ENCODE data around the gene CD4.

CD4 gene

DNA sequence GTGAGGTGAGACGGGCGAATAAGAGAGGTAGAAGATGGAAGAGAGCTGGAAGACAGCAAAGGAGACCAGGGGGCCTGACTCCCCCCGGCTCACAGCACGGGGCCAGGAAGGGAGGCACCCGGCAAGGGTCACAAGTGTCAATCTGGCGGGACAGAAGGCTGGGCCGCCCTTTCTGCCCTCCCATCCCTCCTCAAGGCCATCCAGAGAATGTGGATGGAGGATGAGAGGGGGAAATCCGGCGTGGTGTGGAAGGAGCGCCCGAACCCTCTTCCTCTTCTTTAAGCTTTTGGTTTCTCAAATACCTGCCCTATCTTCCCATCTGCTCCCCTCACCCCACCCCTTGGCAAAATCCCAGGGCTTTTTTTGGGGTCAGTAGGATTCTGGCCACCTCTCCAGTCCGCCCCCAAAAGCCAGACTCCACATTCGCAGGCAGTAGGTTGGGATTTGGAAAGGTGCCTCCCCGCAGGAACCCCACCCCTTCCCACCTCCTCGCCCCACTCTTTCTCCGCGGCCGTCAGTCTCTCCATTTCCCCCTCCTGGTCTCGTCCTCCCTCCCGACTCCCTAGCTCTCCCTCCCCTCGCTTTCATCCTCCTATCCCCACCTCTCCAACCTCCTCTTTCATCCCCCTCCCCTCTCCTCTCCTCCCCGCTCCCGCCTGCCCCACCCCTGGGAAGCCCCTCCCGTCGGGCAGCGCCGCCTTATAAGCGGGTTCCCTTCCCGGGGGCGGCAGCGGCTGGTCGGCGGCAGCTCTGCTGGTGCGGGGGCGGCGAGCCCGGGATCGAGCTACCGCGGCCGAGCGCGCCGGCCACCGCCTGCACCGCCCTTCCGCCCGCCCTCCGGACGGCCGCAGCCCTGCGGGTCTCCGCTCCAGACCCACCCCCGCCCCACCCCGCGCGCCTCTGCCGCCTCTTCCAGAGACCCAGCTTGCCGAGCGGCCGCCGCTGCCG, 23.4 kb upstream of the CD4 start, which contains the start of gene PTMS (continued):
- no peak for TF ChIP-seq ZNF521 (tag by site-specific recombination; IDR thresholded peaks at IDR 0.05)
- TF ChIP-seq, protein P1, sequence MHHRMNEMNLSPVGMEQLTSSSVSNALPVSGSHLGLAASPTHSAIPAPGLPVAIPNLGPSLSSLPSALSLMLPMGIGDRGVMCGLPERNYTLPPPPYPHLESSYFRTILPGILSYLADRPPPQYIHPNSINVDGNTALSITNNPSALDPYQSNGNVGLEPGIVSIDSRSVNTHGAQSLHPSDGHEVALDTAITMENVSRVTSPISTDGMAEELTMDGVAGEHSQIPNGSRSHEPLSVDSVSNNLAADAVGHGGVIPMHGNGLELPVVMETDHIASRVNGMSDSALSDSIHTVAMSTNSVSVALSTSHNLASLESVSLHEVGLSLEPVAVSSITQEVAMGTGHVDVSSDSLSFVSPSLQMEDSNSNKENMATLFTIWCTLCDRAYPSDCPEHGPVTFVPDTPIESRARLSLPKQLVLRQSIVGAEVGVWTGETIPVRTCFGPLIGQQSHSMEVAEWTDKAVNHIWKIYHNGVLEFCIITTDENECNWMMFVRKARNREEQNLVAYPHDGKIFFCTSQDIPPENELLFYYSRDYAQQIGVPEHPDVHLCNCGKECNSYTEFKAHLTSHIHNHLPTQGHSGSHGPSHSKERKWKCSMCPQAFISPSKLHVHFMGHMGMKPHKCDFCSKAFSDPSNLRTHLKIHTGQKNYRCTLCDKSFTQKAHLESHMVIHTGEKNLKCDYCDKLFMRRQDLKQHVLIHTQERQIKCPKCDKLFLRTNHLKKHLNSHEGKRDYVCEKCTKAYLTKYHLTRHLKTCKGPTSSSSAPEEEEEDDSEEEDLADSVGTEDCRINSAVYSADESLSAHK (tag by site-specific recombination; IDR thresholded peaks at IDR 0.05): peak; percentile 41; the same call in 1 of the 2 replicates

DNA sequence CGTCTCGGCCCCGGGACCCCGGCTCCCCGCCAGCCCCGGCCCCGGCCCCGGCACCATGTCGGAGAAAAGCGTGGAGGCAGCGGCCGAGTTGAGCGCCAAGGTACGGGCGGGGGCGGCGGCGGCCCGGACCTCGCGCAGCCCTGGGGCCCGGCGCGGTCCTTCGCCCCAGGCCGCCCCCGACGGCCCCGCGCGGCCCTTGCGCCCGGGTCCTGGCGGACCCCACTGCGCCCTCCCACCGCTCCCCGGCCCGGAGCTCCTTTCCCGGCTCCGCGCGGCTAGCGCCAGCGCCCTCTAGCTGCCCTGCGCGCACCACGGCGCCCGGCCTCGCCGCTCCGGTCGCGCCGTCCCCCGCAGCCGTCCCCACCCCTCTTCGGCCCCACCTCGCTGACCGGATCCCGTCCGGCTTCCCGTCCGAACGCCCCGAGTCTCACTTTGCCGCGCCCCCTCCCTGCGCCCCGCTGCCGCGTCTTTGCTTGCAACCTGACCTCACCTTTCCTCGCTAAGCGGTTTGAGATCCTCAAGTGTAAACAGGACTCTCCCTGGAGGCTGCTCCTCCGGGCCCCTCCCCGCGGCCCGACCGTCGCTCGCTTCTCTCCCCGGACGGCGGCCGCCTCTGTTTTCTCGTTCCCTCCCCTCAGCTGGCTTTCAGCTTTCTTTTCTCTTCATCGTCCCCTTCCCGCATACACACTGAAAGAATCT, 22.5 kb upstream of the CD4 start:
- H3K36me3 ChIP-seq (ENCODE audit: control insufficient read depth in 2 of 2, insufficient read depth in 1 of 2, low read length in 2 of 2): peaks cover 11 to 24% of the 10 kb centered on the region in 2 experiments; a peak in 2 of 3 replicates
- H3K4me3 ChIP-seq (ENCODE audit: low read depth, low read length): peak overlapping the region; percentile 77
- ChIA-PET POLR2A (interaction anchor here (0.6 to 3.9 kb wide), 31 partner anchors 9 to 249 kb away, joined by 3 to 79 read pairs (median 5); partner anchors contain the start of genes C12orf57, CDCA3, COPS7A and GAPDH), CTCF (interaction anchor here (0.6 to 7.8 kb wide), 21 partner anchors 8 to 1167 kb away, joined by 3 to 140 read pairs (median 3); partner anchors contain the start of genes COPS7A, MLF2, P3H3 and USP5)
- H3K9me3 ChIP-seq (ENCODE audit: control insufficient read depth, insufficient read depth, low read depth, low read length): no peaks in the 10 kb centered on the region
- peaks cover 34% of the 10 kb centered on the region for H3K4me1 ChIP-seq (ENCODE audit: control insufficient read depth, insufficient read depth, low read length)
- H3K27ac ChIP-seq (ENCODE audit: extremely low read depth, low read depth, low read length): peak overlapping the region; percentile 92
- TF ChIP-seq ZNF600 (tag by site-specific recombination; IDR thresholded peaks at IDR 0.05) (peak; percentile 47; the same call in 1 of the 2 replicates), MEIS1 (CRISPR knock-in tag; IDR thresholded peaks at IDR 0.05; ENCODE audit: borderline replicate concordance) (no peak), REPIN1 (tag by site-specific recombination; IDR thresholded peaks at IDR 0.05; ENCODE audit: low read depth) (no peak), ZNF626 (tag by site-specific recombination; IDR thresholded peaks at IDR 0.05) (no peak), ZNF426 (tag by site-specific recombination; IDR thresholded peaks at IDR 0.05) (no peak), ZNF544 (tag by site-specific recombination; IDR thresholded peaks at IDR 0.05) (no peak), ZNF140 (tag by site-specific recombination; IDR thresholded peaks at IDR 0.05) (no peak), KLF16 (tag by site-specific recombination; IDR thresholded peaks at IDR 0.05) (0 out of 2 replicates have a peak, but pooled peaks have one; percentile 45), ZNF214 (tag by site-specific recombination; IDR thresholded peaks at IDR 0.05; ENCODE audit: borderline replicate concordance) (no peak), ZNF521 (tag by site-specific recombination; IDR thresholded peaks at IDR 0.05) (no peak), ZBTB20 (tag by site-specific recombination; IDR thresholded peaks at IDR 0.05) (peak; percentile 73), ZNF776 (tag by site-specific recombination; IDR thresholded peaks at IDR 0.05; ENCODE audit: borderline replicate concordance) (no peak), ZNF677 (tag by site-specific recombination; IDR thresholded peaks at IDR 0.05) (no peak), ZNF747 (tag by site-specific recombination; IDR thresholded peaks at IDR 0.05) (no peak), MYNN (tag by site-specific recombination; IDR thresholded peaks at IDR 0.05; ENCODE audit: borderline replicate concordance) (0 out of 2 replicates have a peak, but pooled peaks have one; percentile 20), SETDB1 (IDR thresholded peaks at IDR 0.05; ENCODE audit: insufficient read length, low read length) (no peak), ZNF221 (tag by site-specific recombination; IDR thresholded peaks at IDR 0.05; ENCODE audit: borderline replicate concordance) (no peak), PRDM1 (tag by site-specific recombination; IDR thresholded peaks at IDR 0.05) (no peak)
- TF ChIP-seq, protein P2, sequence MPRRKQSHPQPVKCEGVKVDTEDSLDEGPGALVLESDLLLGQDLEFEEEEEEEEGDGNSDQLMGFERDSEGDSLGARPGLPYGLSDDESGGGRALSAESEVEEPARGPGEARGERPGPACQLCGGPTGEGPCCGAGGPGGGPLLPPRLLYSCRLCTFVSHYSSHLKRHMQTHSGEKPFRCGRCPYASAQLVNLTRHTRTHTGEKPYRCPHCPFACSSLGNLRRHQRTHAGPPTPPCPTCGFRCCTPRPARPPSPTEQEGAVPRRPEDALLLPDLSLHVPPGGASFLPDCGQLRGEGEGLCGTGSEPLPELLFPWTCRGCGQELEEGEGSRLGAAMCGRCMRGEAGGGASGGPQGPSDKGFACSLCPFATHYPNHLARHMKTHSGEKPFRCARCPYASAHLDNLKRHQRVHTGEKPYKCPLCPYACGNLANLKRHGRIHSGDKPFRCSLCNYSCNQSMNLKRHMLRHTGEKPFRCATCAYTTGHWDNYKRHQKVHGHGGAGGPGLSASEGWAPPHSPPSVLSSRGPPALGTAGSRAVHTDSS (tag by site-specific recombination; IDR thresholded peaks at IDR 0.05): no peak
- TF ChIP-seq, protein P3, sequence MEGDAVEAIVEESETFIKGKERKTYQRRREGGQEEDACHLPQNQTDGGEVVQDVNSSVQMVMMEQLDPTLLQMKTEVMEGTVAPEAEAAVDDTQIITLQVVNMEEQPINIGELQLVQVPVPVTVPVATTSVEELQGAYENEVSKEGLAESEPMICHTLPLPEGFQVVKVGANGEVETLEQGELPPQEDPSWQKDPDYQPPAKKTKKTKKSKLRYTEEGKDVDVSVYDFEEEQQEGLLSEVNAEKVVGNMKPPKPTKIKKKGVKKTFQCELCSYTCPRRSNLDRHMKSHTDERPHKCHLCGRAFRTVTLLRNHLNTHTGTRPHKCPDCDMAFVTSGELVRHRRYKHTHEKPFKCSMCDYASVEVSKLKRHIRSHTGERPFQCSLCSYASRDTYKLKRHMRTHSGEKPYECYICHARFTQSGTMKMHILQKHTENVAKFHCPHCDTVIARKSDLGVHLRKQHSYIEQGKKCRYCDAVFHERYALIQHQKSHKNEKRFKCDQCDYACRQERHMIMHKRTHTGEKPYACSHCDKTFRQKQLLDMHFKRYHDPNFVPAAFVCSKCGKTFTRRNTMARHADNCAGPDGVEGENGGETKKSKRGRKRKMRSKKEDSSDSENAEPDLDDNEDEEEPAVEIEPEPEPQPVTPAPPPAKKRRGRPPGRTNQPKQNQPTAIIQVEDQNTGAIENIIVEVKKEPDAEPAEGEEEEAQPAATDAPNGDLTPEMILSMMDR (tag by site-specific recombination; IDR thresholded peaks at IDR 0.05): peak; percentile 49; the same call in 1 of the 2 replicates
- TF ChIP-seq, protein P4, sequence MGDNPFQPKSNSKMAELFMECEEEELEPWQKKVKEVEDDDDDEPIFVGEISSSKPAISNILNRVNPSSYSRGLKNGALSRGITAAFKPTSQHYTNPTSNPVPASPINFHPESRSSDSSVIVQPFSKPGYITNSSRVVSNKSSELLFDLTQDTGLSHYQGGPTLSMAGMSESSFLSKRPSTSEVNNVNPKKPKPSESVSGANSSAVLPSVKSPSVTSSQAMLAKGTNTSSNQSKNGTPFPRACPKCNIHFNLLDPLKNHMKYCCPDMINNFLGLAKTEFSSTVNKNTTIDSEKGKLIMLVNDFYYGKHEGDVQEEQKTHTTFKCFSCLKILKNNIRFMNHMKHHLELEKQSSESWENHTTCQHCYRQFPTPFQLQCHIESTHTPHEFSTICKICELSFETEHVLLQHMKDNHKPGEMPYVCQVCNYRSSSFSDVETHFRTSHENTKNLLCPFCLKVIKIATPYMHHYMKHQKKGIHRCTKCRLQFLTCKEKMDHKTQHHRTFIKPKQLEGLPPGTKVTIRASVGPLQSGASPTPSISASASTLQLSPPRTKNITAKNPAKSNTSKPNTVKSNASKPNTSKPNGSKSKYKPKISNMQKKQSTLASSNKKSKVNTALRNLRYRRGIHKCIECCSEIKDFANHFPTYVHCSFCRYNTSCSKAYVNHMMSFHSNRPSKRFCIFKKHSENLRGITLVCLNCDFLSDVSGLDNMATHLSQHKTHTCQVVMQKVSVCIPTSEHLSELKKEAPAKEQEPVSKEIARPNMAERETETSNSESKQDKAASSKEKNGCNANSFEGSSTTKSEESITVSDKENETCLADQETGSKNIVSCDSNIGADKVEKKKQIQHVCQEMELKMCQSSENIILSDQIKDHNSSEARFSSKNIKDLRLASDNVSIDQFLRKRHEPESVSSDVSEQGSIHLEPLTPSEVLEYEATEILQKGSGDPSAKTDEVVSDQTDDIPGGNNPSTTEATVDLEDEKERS (tag by site-specific recombination; IDR thresholded peaks at IDR 0.05): no peak
- TF ChIP-seq, protein P5, sequence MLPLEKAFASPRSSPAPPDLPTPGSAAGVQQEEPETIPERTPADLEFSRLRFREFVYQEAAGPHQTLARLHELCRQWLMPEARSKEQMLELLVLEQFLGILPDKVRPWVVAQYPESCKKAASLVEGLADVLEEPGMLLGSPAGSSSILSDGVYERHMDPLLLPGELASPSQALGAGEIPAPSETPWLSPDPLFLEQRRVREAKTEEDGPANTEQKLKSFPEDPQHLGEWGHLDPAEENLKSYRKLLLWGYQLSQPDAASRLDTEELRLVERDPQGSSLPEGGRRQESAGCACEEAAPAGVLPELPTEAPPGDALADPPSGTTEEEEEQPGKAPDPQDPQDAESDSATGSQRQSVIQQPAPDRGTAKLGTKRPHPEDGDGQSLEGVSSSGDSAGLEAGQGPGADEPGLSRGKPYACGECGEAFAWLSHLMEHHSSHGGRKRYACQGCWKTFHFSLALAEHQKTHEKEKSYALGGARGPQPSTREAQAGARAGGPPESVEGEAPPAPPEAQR (tag by site-specific recombination; IDR thresholded peaks at IDR 0.05): no peak
